HL-60/S4 treated with phorbol 12-myristate 13-acetate at 8.2 ng/mL for 4 days and 3 days (cell line): ENCODE results near the gene ATXN2L.
"Not testable (repeated sequence)": the region's sequence is repeated elsewhere in the genome, so short reads cannot be mapped to it uniquely, and the experiment has no call there.

Source experiments
- in situ Hi-C: fragments of 300-500 bp; cut with MboI; formaldehyde crosslinking; loops from 2 replicates; pipeline ENCODE4 v1.15.0; 2022; ENCODE audit warnings: low sequenced_read_pairs

The ATXN2L gene

DNA sequence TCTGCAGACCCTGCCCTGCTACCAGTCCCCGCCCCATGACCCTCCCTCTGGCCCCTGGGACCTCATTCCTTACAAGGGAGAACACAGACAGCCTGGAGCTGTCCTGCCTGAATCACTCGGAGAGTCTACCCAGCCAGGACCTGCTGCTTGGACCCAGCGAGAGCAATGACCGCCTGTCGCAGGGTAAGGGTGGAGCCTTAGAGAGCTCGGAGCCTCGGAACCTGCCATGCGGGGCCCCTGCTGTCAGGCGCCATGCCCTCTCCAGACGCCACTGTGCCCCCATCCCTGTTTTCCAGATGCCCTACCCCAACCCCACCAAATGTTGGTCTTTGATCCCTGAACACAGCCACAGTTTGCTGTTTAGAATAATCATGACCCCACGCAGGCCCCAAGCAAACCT is 46.4 kb downstream of the ATXN2L start:
- in situ Hi-C loops = no loop called here

DNA sequence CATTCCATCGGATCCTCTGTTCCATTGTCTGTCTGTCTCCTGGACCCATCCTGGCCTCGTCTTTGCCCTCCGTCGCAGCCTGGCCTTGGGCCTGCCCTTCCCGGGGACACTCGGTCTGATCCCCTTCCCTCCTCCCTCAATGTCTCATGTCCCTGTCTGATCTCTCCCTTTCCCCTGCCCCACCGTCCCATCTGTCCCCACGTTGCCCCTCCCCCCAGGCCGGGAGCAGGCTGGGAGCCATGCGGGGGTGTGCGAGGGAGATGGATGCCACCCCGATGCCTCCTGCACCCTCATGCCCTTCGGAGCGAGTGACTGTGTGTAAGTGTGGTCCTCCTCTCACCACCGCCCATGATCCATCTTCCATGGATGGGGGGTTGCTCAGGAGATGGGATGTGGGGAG is 50.2 kb downstream of the ATXN2L start:
- in situ Hi-C loops = no loop called here

DNA sequence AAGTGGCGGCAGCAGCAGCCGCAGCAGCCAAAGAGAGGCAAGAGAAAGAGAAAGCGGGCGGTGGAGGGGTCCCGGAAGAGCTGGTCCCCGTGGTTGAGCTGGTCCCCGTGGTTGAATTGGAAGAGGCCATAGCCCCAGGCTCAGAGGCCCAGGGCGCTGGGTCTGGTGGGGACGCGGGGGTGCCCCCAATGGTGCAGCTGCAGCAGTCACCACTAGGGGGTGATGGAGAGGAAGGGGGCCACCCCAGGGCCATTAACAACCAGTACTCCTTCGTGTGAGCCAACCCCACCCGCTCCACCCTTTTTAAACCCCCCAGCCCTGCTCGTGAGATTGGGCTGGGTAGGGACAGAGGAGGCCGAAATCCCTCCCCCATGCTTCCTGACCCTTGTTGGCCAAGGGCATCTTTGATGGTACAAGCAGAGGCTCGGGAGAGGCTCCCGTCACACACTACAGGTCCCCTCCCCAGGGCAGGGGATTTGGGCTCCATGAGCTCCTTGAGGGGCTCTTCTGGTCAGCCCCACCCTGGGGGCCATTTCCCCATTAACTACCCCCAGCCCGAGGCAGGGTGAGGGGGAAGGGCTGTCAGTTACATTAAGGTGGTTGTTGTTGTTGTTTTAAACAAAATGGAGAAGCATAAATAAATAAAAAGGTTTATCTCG is 50.9 kb downstream of the ATXN2L start:
- in situ Hi-C loops = no loop called here

DNA sequence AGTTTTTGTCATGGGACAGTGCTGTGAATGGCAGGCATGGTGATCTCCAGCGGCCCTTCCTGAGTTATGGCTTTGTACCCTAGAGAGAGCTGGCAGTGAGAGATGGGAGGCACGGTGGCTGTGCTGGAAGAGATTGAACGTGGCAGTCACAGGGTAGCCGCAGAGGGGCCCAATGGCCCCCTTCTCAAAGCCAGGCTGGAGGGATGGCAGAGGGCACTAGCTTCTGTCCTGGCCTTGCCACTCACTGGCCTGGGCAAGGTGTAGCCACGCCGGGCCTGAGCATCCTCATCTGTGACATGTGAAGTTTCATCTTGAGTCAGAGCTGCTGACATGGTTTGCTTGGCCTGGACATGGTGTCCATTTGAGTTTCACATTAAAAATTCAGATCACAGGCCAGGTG is 51.6 kb downstream of the ATXN2L start:
- in situ Hi-C loops = no loop called here

DNA sequence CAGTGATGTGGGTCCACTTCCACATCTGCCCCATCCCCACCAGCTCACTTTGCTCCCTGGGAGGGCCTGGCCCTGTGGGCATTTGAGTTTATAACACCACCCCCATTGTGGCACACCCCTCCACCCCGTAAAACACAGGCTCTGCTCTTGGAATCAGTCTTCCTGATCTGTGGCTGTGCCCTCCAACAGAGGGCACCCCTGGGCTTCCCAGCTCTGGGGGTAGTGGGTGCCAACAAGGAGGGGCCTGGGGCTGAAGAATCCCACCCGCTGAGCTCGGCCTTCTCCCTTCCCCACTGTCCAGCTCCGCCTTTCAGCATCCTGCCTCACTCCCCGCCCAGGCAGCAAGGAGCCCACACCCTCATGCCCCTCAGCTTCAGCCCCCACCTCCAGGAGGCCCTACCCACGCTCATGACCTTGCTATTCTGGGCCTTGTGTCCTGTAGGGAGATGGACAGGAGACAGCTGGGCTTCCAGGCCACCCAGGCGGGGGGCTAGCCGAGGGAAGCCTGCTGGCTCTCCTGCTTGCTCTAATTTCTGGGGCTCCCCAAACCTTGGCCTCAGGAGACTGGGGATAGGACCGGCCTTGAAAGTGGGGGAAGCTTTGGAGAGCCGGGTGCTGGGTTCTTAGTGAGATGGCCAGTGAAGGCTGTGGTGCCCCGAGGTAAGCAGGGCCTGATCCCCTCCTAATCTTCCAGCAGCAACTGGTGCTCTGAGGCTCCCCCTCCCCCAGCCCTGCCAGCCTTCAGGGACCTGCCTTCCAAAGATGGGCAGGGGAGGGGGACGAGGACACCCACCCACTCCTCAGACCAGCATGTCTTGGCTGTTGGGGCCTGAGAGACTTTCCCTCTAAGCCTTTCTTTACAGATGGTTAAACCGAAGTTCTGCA is 52.6 kb downstream of the ATXN2L start:
- in situ Hi-C loops = no loop called here

DNA sequence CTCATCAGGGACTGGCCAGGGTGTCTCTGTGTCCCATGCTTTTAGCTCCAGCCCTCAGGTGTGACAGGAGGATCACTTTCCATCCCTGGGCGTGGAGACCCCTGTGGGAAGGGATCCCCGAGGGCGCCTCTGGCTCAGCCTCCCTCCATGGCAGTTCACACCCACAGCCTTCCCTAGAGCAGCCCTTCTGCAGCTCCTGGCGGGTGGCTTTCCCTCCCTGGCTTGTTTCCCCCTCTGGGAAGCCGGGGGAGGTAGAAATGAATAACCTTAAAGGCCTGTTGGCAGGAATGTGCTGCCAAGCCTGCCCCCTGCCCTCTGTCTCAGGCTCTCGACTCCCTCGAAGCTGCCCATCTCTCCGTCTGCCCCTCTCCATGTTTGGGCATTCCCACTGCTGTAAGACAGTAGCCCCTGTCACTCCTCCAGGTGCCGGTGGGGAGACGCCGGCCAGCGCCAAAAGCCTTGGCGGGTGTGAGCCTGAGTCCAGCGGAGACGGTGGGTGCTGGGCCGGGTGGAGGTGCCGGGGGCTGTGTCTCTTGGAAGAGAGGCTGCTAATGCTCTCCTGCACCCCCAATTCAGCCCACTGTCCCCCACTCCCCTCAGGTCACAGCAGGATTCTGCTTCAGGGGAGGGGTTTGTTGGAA is 53.3 kb downstream of the ATXN2L start:
- in situ Hi-C loops = no loop called here

DNA sequence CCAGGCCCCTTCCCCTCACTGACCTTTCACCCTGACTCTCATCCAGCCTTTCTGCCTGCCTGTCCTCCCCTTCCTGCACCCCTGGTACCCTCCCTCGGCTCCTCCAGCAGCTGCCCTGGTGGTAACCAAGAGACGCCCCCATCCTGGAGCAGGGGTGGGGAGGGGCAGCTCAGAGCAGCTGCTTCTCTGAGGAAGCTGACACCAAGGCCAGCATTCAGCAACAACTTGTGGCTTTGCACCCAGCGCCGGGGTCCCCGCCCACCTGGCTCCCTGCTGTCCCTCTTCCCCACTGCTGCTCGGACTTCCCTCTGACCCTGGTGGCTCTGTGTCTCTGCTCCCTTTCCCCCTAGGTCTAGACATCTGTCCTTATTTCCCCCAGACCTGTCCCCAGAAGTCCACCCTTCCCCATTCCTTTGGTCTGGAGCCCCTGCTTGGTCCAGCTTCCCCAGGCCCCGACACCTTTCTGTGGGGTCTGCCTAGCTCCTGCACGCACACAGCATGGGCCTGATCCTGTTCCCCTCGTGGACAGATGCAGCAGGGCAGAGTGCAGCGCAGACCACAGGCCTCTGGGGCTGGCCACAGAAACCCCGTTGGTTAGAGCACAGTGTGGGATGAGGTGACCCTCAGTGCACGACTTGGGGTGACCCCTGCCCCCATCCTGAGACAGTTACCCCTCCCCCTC is 54.3 kb downstream of the ATXN2L start:
- in situ Hi-C loops = no loop called here

DNA sequence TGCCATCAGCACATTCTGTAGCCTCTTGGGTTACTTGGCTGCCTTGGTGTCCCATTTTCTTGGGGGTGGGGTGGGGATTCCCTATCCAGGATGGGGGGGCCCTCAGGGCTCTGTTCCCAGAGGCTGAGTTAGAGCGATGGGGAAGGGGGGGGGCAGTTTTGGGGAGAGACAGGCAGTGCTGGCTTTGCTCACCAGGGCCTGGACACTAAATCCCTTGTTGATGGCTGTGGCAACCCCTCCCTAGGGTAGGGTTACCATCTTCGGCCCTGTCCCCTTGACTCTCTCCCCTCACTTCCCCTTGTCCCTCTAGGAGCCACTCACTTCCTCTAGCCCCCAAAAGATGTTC is 54.8 kb downstream of the ATXN2L start:
- in situ Hi-C loops = no loop called here

DNA sequence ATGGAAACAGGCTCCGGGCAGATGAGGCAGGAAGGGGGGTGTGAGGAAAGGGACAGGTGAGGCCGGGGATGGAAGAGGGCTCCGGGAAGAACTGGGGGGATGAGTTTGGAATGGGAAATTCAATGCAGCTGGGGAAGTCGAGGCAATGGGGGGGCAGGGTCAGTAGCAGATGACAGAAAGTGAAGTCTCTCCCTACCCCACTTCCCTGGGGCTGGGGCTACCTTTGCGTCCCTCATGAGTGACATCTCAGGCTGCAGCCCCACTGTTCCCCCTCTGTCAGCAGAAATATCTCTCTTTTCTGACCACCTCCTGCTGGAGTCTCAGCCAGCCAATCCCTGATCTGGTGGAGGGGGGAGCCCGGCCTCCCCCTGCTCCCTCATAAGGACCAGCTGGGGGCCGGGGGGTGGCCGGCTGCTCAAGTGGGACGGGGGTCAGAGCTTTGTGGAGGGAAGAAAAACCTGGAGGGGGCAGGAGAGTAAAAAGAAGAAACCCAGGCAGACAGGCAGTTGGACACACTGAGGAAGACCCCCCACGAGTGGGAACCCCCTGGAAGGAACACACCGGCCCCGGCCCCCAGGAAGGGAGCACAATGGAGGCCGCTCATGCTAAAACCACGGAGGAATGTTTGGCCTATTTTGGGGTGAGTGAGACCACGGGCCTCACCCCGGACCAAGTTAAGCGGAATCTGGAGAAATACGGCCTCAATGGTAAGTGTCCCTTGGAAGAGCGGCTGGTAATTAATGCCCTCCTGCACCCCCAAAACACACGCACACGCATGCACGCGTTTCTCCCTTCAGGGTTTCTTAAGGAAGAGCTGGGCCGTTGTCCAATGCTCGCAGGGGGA is 55.5 kb downstream of the ATXN2L start, which contains the start of gene ATP2A1:
Gene ATP2A1, plus strand, starts transcription at position 406 of the 844 bp plus-strand sequence. Its CDS starts 184 bp downstream, at position 590.
- in situ Hi-C loops = no loop called here

DNA sequence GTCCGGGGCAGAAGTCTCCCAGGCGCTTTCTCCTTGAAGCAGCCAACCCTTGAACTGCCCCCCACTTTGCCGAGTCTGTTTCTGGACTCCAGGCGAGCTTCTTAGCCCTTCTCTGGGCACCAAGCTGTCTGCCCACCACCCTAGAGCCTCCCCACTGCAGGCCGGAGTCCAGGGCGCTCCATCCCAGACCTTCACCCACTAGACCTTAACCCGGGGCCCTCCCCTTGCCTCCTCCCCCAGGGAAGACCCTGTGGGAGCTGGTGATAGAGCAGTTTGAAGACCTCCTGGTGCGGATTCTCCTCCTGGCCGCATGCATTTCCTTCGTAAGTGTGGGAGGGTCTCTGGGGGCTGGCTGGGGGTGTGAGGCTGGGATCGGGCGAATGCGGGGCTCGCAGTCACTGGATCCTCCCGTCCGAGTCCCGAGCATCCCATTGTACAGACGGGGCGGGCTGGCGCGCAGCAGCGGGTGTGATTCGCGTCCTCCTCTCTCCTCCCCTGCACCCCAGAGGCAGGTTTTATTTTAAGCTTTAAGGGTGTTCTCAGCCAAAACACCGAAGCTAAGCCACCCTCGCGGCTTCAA is 56.6 kb downstream of the ATXN2L start:
- in situ Hi-C loops = no loop called here

DNA sequence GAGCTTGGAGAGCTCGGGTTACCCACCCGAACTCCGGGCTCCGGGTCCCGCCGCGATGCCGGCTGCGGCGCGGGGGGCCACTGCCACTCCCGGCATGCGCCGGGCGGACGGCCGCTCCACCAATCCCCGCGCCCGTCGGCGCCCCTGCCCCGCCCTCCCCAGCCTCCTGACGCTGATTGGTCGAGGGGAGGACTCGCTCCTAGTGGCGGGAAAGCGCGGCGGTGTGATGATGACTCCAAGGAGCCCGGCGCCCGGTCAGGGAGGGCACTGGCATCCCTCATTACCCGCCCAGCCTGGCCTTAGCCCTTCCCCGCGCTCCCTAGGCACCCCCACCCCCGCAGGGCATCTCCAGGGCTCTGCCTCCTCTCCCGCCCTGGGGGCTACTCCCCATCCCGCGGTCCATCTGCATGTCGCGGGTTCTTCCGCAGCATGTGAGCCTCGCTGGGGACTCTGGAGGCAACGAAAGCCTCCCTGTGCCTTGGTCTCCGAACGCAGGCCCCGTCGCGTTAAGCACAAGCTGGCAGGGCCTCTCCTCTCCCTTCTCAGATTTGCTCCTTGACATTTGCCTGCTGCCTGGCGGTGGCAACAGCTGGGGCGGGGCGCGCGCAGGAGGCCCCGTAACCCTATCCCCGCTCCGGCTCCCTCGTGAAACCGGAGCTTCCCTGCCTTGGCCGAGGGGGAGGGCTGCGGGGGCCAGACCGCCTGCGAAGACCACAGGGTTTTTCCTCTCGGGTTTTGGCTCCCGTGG is 57.2 kb downstream of the ATXN2L start:
- in situ Hi-C loops = no loop called here

DNA sequence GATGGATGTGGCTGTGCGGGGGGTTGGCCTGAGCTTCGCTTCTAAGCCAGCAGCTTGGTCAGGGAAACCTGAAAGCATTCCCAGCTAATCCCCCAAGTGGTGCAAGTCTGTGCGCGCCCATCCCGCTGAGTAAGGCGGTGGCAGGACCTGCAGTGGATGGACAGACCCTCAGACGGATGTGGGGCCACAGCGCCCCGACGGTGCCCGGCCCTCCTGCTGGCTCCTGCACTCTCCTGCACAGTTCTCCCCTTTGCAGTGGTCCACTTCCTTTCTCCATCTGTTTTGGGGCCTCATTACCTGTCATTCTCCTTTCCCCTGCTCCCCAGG is 57.8 kb downstream of the ATXN2L start:
- in situ Hi-C loops = no loop called here

DNA sequence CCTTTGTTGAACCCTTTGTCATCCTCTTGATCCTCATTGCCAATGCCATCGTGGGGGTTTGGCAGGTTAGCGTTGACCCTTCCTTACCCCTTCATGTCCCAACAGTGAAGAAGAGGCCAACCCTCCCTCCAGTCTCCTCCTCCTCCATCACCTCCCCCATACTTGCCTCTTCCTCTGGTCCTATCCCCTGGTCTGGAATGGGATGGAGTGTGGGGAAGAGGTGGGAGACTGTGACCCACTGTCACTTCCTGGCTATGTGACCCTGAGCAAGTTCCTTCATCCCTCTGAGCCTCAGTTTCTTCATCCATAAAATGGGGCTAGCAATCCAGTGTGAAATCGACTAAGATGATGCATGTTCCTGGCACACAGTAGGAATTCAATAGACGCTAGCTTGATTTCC is 58.2 kb downstream of the ATXN2L start:
- in situ Hi-C loops = no loop called here

DNA sequence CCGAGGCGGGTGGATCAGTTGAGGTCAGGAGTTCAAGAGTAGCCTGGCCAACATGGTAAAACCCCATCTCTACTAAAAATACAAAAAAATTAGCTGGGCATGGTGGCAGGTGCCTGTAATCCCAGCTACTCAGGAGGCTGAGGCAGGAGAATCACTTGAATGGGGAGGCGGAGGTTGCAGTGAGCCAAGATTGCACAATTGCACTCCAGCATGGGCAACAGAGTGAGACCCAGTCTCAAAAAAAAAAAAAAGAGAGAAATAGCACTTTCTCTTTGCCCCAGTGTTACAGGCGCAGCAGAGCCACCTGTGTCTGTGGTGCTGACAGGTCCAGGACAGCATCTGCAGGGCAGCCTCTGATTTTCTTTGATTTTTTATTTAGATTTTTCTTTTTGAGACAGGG is 58.8 kb downstream of the ATXN2L start:
- in situ Hi-C loops = not testable (repeated sequence)

DNA sequence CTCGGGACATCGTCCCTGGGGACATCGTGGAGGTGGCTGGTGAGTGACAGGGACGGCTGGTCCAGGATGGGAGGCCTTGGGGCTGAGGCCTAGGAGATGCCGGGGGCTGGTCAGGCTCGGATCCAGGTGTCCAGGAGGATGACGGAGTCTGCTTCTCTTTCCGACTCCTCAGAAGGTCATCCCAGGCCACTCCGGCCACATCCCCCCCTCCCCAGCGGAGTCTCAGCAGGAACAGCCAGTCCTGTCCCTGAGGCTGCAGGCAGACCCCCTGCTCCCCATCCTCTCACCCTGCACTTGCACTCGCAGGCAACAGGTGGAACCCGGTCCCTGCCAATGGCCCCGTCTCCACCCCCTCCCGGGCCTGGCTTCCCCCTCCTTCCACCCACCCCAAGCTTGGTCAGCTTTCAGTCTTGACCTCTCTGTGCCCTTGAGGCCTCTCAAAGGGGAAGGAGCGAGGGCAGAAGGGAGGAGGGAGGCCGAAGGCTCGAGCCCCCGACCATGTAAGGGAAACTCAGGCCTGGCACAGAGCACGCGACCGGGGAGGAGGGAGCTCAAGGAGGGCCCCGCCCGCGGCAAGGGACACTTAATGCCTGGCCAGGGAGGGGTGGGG is 59.9 kb downstream of the ATXN2L start:
- in situ Hi-C loops = no loop called here

DNA sequence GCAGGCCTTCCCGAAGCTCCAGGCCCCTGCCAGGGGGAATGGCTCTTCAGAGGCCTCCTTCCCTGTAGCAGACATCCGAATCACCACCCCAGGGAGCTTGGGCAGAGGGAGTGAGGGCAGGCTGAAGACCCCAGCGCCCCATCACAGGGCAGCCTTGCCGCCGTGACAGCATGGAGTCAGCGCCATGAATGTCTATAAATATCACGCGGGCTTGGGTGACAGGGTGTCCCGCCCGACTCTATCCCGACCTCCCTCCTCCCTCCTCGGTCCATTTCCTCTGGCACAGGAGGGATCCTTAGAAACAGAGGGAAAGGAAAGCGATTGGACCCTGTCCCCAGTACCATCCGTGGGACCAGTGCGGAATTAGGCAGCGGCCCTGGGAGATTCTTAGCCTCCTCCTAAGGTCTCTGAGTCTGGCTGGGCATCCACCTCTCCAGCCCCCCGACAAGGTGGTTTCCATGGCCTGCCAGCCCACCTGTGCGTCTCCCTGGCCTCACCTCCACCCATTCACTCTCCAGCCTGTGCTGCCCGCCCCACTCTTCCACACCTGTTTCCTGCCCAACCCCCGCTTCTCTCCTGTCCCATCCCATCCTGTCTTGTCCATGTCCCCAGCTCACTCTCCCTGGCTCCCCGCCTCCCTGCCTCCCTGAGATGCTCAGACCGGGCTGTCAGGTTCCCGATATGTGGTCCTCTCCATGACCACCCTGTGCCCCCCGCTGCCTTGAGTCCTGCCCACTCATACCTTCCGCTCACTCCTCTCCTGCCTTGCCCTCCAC is 60.6 kb downstream of the ATXN2L start:
- in situ Hi-C loops = no loop called here

DNA sequence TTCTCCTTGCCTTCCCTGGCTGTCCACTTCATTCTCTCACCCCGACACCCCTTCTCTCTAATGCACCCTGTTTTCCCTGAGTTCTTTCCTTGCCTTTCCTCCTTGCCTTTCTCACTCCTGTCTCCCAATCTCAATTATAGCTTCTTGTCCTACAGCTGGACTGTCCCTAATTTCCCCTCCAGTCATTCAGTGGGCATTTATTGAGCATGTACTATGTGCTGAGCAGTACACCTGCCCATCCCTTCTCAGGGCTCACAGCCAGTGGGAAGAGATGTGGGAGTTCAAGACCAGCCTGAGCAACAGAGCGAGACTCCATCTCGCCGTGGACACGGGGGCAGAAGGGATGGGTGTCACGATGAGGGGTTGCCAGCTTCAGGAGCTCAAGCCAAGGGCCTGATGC is 61.2 kb downstream of the ATXN2L start:
- in situ Hi-C loops = no loop called here
